ENCODE data around the gene CASR.

The CASR gene

DNA sequence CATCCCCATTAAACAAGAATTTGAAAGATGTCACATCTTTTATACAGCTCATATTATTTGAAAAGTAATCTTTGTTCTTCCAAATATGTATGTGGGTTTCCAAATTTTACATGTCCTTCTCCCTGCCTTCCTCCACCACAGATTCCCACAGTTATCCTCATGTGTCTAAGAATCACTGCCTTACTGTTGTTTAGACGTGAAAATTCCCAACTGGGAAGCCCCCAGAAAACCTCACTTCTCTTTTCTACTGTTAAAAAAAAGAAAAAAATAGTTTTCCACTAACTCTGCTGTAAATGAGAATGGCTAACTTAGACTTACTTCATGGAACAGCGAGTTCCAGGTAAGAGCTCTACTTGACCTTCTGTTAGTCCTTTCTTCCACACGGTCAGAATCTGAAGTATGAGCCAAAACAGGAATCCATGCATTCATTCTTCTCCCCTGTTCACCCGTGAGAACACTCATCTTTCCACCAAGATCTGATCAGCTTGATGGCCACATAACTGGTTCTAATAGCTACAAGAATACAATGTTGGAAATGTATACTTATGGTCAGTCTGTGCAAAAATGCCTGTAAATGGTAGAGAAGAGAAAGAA, 123.7 kb downstream of the CASR start:
- DNase-seq (ENCODE audit: low spot score), result no peak

DNA sequence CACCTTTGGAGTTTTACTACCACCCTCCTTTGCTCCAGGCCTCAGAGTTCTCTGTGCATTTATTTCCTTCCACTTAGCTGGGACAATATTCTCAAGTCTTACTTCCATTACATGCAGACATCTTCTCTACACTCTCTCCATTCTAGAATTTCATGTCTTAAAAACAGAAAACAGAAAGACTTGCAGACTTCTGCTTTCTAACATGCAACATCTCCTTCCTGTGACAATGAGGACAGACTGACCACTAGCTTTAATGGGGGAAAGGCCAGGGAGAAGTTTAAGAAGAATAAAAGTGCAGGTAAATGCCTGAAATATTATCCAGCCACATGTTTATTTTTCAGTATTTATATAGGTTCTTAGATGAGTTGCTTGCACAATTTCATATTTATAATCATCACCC, 124.5 kb downstream of the CASR start:
- no peak for DNase-seq (ENCODE audit: low spot score)

DNA sequence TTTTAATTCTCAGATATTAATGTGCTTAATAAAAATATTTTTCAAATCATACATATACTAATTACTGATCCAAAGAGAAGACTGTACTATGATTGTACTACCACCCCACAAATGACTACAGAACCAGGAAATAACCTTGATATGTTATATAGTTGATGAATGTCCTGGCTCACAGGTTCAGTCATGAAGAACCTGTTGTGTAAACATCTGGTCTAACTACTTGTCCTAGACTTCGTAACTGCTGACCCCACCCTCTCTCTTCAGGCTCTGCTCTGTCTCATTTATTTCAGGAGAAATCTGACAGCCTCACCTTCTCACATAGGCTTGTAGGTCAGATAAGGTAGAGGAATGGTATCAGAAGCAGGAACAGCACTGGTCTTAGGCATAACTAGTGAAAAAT, 126.9 kb downstream of the CASR start:
- DNase-seq (ENCODE audit: low spot score), result no peak

DNA sequence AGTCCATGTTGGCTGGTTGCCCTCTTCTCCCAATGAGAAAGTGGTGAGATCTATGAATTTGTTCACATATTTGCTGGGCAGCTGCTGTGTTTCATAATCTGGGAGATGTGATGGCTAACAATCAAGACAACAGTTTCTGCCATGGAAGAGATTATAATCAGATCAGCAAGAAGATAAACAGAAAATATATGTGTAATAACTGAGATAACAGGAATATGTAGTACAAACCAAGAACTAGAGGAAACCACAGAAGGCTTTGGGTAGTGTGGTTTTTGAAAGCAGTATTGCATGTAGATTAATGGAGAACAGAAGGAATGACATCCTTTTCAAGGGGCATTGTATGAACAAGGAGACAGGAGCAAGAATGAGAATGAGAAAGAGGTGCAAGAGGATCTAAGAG, 129.4 kb downstream of the CASR start:
- no peak for DNase-seq (ENCODE audit: low spot score)

DNA sequence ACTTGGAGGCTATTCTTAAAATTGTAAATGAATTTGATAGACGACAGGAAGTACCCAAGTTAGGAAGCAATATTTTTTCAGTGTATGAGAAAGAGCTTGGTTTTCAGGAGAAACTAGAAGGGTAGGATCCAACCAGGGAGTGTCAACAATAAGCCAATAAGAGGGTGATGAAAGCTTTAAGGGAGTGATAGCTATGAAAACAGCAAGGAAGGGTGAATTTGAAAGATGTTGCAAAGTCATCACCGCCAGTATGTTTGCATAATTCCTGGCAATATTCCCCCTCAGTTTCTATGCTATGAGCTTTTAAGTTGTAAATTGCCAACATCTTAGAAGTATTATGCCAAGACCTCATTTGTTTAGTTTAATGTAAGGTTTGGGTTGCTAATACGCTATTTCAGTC, 129.8 kb downstream of the CASR start:
- DNase-seq (ENCODE audit: low spot score), result no peak

DNA sequence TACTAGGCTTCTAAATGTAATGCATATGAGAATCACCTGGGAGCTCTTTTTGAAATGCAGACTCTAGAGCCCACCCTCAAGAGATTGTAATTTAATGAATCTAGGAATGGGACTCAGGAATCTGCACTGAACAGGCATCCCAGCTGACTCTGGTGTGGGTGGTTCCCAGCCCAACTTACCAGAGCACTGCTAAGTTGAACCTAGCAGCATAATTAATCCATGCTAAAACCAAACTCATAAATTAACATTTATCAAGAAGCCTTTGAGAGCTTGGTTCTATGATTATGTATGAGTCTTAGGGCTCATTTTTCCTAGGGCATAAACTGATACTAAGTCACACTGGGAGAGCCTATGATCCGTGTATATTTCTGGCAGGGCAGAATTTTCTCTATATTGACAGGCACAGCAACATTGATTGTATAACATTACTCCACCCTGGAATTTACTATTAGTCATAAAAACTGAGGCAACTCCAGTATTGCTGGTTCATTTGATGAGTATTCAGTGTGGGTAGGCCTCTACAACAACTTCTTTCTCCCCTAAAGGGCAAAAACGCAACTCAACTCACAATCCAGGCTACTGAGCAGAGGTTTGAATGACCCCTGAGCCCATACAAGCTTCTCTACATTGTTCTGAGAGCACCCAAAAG, 130.9 kb downstream of the CASR start:
- no peak for DNase-seq (ENCODE audit: low spot score)

DNA sequence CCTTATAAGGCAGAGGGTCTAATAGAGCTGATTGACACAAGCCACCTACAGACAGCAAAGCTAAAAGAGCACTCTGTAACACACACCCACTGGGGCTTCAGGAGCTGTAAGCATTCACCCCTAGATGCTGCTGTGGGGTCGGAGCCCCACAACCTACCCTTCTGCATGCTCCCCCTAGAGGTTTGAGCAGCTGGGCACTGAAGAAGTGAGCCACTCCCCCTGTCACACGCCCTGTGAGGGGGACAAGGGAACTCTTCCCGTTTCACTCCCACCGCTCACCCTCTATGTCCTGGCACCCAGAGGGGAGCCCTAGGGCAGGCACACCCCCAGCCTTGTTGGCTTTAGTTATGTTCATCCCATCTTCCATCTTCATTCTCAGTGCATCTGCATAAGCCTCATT, 132.2 kb downstream of the CASR start:
- DNase-seq (ENCODE audit: low spot score), result no peak

DNA sequence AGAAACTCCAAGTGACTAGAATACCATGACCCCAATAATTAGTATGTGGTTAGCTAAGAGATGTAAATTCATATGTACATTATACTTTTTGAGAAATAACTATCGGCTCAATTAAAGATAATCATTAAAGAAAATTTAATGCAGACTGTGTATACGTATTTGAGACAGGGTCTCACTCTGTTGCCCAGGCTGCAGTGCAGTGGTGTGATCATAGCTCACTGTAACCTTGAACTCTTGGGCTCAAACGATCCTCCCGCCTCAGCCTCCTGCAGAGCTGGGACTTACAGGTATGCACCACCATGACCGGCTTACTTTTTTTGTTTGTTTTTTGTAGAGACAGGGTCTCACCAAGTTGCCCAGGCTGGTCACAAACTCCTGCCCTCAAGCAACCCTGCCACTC, 132.9 kb downstream of the CASR start:
- DNase-seq (ENCODE audit: low spot score), result no peak

DNA sequence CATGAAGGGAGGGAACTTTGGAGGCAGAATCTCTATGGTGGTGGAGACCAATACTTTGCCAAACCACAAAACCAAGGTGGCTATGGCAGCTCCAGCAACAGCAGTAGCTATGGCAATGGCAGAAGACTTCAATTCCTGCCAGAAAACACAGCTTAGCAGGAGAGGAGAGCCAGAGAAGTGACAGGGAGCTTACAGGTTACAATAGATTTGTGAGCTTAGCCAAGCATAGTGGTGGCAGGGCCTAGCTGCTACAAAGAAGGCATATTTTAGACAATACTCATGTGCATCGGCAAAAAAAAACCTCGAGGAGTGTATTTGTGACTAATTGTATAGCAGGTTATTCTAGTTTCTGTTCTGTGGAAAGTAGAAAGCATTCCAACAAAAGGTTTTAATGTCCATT, 135.2 kb downstream of the CASR start:
- no peak for DNase-seq (ENCODE audit: low spot score)

DNA sequence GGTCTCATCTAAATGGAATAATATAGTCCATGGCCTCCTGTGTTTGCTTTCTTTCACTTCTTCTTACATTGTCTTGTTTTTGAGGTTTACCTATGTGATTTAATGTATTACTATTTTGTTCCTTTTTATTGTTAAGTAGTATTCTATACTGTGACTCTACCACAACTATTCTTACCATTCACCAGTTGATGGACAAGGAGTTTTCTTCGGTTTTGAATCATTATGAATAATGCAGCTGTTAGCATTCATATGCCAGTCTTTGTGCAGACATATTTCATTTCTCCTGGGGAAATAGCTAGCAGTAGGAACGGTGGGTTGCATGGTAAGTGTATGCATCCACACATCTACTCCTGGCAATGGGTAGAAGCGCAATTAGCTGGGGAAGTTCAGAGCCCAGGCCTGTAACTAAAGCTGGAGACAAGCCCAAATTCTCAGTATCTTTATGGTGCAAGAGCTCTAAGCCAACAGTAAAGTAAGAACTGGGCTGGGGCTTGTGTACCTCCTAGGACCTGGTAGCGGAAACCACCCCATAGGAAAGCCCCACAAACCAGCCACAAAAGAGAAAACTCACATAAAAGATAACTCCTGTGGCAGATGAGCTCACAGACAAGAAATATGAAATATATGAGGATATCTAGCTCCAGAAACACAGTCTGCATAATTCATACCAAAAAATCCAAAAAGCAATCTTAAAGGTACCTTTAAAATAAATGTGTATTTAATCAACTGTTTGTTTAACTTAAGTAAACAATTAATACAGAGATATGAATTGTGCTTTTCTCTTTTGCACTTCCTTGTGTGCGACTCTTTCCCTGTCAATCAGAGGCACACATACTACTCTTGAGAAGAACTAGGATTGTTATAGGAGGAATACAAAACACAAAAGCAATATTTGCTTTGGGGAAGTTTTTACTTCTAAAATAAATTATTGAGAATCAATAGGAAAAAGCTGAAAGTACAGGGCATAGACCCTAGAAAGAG, 138.9 kb downstream of the CASR start:
- DNase-seq (ENCODE audit: low spot score), result no peak

DNA sequence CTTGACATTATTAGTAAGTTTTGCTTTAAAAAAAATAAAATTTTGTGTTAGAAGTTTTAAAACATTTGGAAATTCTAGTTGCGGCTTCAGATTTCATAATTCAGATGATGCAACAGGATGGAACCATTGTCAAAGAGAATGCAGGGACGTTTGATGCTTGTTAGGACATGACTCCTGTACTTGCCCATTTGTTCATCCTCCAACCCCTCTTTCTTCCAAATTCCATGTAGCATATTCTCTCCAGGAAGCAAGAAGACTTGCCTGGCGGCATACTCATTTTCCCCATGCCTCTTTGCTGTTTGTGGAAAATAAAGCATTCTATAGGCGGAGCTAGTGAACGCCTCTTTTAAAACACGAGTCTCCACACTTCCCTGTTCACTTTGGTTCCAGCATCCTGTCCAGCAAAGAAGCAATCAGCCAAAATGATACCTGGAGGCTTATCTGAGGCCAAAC, 141.4 kb downstream of the CASR start, which contains the start of gene CSTA:
CSTA (plus strand) TSS at position 378 of the 453 bp plus-strand sequence; CDS start at position 423, 45 bp downstream.
- no peak for DNase-seq (ENCODE audit: low spot score)

DNA sequence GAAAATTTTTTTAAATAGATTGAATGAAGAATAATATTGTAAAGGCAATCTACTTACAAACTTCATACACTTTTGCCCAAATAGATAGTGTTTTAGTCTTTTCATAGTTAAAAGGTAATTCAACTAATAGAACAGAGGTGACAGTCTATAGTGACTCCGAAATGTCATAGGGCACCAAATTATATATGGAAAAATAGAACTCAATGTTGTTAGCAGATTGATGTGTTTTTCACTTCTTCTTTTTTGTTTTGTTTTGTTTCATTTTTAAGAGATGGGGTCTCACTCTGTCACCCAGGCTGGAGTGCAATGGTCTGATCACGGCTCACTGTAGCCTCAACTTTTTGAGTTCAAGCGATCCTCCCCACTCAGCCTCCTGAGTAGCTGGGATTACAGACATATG, 142.3 kb downstream of the CASR start:
- no peak for DNase-seq (ENCODE audit: low spot score)

DNA sequence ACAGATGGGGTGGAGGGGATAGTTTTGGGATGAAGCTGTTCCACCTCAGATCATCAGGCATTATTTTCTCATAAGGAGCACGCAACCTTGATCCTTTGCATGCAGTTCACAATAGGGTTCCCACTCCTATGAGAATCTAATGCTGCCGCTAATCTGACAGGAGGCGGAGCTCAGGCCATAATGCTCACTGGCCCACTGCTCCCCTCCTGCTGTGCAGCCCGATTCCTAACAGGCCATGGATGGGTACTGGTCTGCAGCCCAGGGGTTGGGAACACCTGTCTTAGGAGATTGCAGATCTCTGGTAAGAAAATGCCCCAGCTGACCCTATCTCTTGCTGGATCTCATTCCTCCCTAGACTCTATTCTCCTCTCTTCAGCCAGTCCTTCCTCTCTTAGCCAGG, 148.4 kb downstream of the CASR start:
- DNase-seq (ENCODE audit: low spot score), result no peak

DNA sequence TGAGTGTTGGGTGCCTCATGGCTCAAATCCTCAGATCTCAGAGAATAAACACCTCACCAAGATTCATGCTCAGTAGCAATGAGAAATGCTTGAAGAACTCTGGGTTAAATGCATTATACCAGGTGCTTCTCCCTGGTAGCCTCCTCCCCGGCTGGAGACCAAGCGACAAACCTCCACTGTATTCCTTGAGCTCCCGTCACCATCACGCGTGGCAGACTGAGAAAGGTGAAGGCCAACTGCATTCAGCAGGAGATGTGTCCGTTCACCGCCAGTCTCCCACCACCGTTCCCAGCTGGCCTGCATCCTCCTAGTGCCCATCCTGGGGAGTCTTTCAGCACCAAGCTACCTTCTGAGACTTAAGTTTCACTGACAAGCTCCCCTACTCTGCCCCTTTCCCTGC, 149.1 kb downstream of the CASR start:
- no peak for DNase-seq (ENCODE audit: low spot score)
